Activated naive CD4-positive, alpha-beta T cell treated with anti-CD3 and anti-CD28 coated beads, Interleukin-2, amount 50 U/mL, for 24 hours (primary cell): ENCODE data around the gene CYP11A1.

Experiments
- H3K27ac Mint-ChIP-seq: one replicate; pipeline ENCODE4 v1.8.0; 2021; ENCODE audit warnings: mild to moderate bottlenecking, mixed read lengths
- H3K27me3 Mint-ChIP-seq: one replicate; pipeline ENCODE4 v1.8.0; 2021; ENCODE audit warnings: mixed read lengths
- H3K36me3 Mint-ChIP-seq: one replicate; pipeline ENCODE4 v1.8.0; 2021; ENCODE audit warnings: mixed read lengths
- H3K4me1 Mint-ChIP-seq: one replicate; pipeline ENCODE4 v1.8.0; 2021; ENCODE audit warnings: mixed read lengths
- H3K4me3 Mint-ChIP-seq: one replicate; pipeline ENCODE4 v1.8.0; 2021; ENCODE audit warnings: mild to moderate bottlenecking, mixed read lengths
- H3K9me3 Mint-ChIP-seq: one replicate; pipeline ENCODE4 v1.8.0; 2021; ENCODE audit warnings: mixed read lengths

CYP11A1 gene

GRCh38 chr15:74385733-74386132, 18.3 kb upstream of the CYP11A1 start:
- Mint-ChIP-seq H3K4me1 (peaks cover 60% of the 10 kb centered on the region), H3K27ac (peak overlapping the region; percentile 68)

GRCh38 chr15:74384881-74385643, 17.6 kb upstream of the CYP11A1 start:
- Mint-ChIP-seq H3K4me1 (peaks cover 60% of the 10 kb centered on the region), H3K27ac (peak overlapping the region; percentile 90)

More at GRCh38 chr15:74385733-74386132, 18.3 kb upstream of the CYP11A1 start:
- H3K36me3 Mint-ChIP-seq: no peaks in the 10 kb centered on the region
- H3K9me3 Mint-ChIP-seq: no peaks in the 10 kb centered on the region
- no peak overlapping the region for H3K4me3 Mint-ChIP-seq
- no peaks in the 10 kb centered on the region for H3K27me3 Mint-ChIP-seq

GRCh38 chr15:74384566-74384880, 17.1 kb upstream of the CYP11A1 start:
- no peaks in the 10 kb centered on the region for H3K9me3 Mint-ChIP-seq
- peaks cover 64% of the 10 kb centered on the region for H3K4me1 Mint-ChIP-seq
- H3K27ac Mint-ChIP-seq: peak overlapping the region; percentile 90
- H3K4me3 Mint-ChIP-seq: peak overlapping the region; percentile 75
- H3K27me3 Mint-ChIP-seq: no peaks in the 10 kb centered on the region
- no peaks in the 10 kb centered on the region for H3K36me3 Mint-ChIP-seq

More at GRCh38 chr15:74384881-74385643, 17.6 kb upstream of the CYP11A1 start:
- Mint-ChIP-seq H3K4me3 (peak overlapping the region; percentile 75), H3K36me3 (no peaks in the 10 kb centered on the region), H3K9me3 (no peaks in the 10 kb centered on the region), H3K27me3 (no peaks in the 10 kb centered on the region)

GRCh38 chr15:74383695-74384565, 16.5 kb upstream of the CYP11A1 start:
- peak overlapping the region; percentile 90 for H3K27ac Mint-ChIP-seq
- H3K4me3 Mint-ChIP-seq: peak overlapping the region; percentile 69
- peaks cover 70% of the 10 kb centered on the region for H3K4me1 Mint-ChIP-seq
- no peaks in the 10 kb centered on the region for H3K27me3 Mint-ChIP-seq
- H3K36me3 Mint-ChIP-seq: no peaks in the 10 kb centered on the region
- no peaks in the 10 kb centered on the region for H3K9me3 Mint-ChIP-seq

- peak overlapping the region; percentile 69 for H3K4me3 Mint-ChIP-seq
- peak overlapping the region; percentile 90 for H3K27ac Mint-ChIP-seq
- no peaks in the 10 kb centered on the region for H3K27me3 Mint-ChIP-seq
- peaks cover 76% of the 10 kb centered on the region for H3K4me1 Mint-ChIP-seq
- H3K9me3 Mint-ChIP-seq: no peaks in the 10 kb centered on the region
- no peaks in the 10 kb centered on the region for H3K36me3 Mint-ChIP-seq
These were observed 15.8 kb upstream of the CYP11A1 start for GRCh38 chr15:74383286-74383685.

GRCh38 chr15:74382004-74382816, 14.8 kb upstream of the CYP11A1 start:
- H3K9me3 Mint-ChIP-seq: no peaks in the 10 kb centered on the region
- no peaks in the 10 kb centered on the region for H3K36me3 Mint-ChIP-seq
- peak overlapping the region; percentile 15 for H3K4me3 Mint-ChIP-seq
- H3K4me1 Mint-ChIP-seq: peaks cover 83% of the 10 kb centered on the region
- H3K27ac Mint-ChIP-seq: peak overlapping the region; percentile 41
- H3K27me3 Mint-ChIP-seq: no peaks in the 10 kb centered on the region

GRCh38 chr15:74381481-74381880, 14.0 kb upstream of the CYP11A1 start:
- no peak overlapping the region for H3K27ac Mint-ChIP-seq
- no peaks in the 10 kb centered on the region for H3K36me3 Mint-ChIP-seq

GRCh38 chr15:74381190-74381453, 13.7 kb upstream of the CYP11A1 start:
- Mint-ChIP-seq H3K4me3 (no peak overlapping the region), H3K27me3 (no peaks in the 10 kb centered on the region), H3K4me1 (peaks cover 89% of the 10 kb centered on the region), H3K27ac (peak overlapping the region; percentile 80), H3K9me3 (no peaks in the 10 kb centered on the region), H3K36me3 (no peaks in the 10 kb centered on the region)

More at GRCh38 chr15:74381481-74381880, 14.0 kb upstream of the CYP11A1 start:
- H3K27me3 Mint-ChIP-seq: no peaks in the 10 kb centered on the region
- no peaks in the 10 kb centered on the region for H3K9me3 Mint-ChIP-seq
- no peak overlapping the region for H3K4me3 Mint-ChIP-seq
- peaks cover 87% of the 10 kb centered on the region for H3K4me1 Mint-ChIP-seq

GRCh38 chr15:74380361-74381189, 13.1 kb upstream of the CYP11A1 start:
- H3K9me3 Mint-ChIP-seq: no peaks in the 10 kb centered on the region
- peak overlapping the region; percentile 87 for H3K27ac Mint-ChIP-seq
- peak overlapping the region; percentile 70 for H3K4me3 Mint-ChIP-seq
- H3K27me3 Mint-ChIP-seq: no peaks in the 10 kb centered on the region
- H3K4me1 Mint-ChIP-seq: peaks cover 90% of the 10 kb centered on the region
- no peaks in the 10 kb centered on the region for H3K36me3 Mint-ChIP-seq

GRCh38 chr15:74378848-74379247, 11.4 kb upstream of the CYP11A1 start:
- H3K4me3 Mint-ChIP-seq: peak overlapping the region; percentile 51
- no peaks in the 10 kb centered on the region for H3K36me3 Mint-ChIP-seq
- no peaks in the 10 kb centered on the region for H3K9me3 Mint-ChIP-seq
- H3K27me3 Mint-ChIP-seq: no peaks in the 10 kb centered on the region
- peak overlapping the region; percentile 61 for H3K27ac Mint-ChIP-seq
- H3K4me1 Mint-ChIP-seq: peaks cover 84% of the 10 kb centered on the region

- peak overlapping the region; percentile 51 for H3K4me3 Mint-ChIP-seq
- H3K27ac Mint-ChIP-seq: peak overlapping the region; percentile 79
- no peaks in the 10 kb centered on the region for H3K9me3 Mint-ChIP-seq
- no peaks in the 10 kb centered on the region for H3K27me3 Mint-ChIP-seq
- peaks cover 77% of the 10 kb centered on the region for H3K4me1 Mint-ChIP-seq
- no peaks in the 10 kb centered on the region for H3K36me3 Mint-ChIP-seq
These were observed 10.7 kb upstream of the CYP11A1 start for GRCh38 chr15:74377831-74378766.

- H3K9me3 Mint-ChIP-seq: no peaks in the 10 kb centered on the region
- H3K36me3 Mint-ChIP-seq: no peaks in the 10 kb centered on the region
- peaks cover 66% of the 10 kb centered on the region for H3K4me1 Mint-ChIP-seq
- H3K27me3 Mint-ChIP-seq: no peaks in the 10 kb centered on the region
- H3K27ac Mint-ChIP-seq: peak overlapping the region; percentile 26
- no peak overlapping the region for H3K4me3 Mint-ChIP-seq
These were observed 9.6 kb upstream of the CYP11A1 start for GRCh38 chr15:74376825-74377581.

- Mint-ChIP-seq H3K36me3 (no peaks in the 10 kb centered on the region), H3K9me3 (no peaks in the 10 kb centered on the region), H3K27me3 (no peaks in the 10 kb centered on the region), H3K4me3 (no peak overlapping the region), H3K4me1 (peaks cover 58% of the 10 kb centered on the region), H3K27ac (no peak overlapping the region)
These were observed 8.8 kb upstream of the CYP11A1 start for GRCh38 chr15:74376226-74376625.
